Muscle layer of duodenum (tissue), 2 donors: Measurements from ENCODE around the gene GNPAT.
"Not testable (repeated sequence)": the region's sequence is repeated elsewhere in the genome, so short reads cannot be mapped to it uniquely, and the experiment has no call there.

Source experiments
- H3K27ac ChIP-seq: one replicate; pipeline ENCODE4 v1.7.0; 2013; ENCODE audit warnings: mild to moderate bottlenecking, low read length
- H3K27me3 ChIP-seq: one replicate; pipeline ENCODE4 v1.7.0; 2013; ENCODE audit warnings: low read depth, mild to moderate bottlenecking, control low read depth, low read length
- H3K36me3 ChIP-seq, 2 donors: one replicate each; pipeline ENCODE4 v1.7.0; 2013; ENCODE audit warnings: low read length in 2 of 2, control low read depth in 1 of 2, mild to moderate bottlenecking in 1 of 2; ENCODE audit not compliant: insufficient read depth in 2 of 2, control insufficient read depth in 1 of 2
- H3K4me1 ChIP-seq, 2 donors: one replicate each; pipeline ENCODE4 v1.7.0; 2013; ENCODE audit warnings: low read length in 2 of 2, mild to moderate bottlenecking in 2 of 2, control low read depth in 1 of 2, moderate library complexity in 1 of 2; ENCODE audit not compliant: insufficient read depth in 2 of 2, control insufficient read depth in 1 of 2
- H3K4me3 ChIP-seq, 2 donors: one replicate each; pipeline ENCODE4 v1.7.0; 2013; ENCODE audit warnings: low read length in 2 of 2, low read depth in 1 of 2, mild to moderate bottlenecking in 1 of 2
- H3K9me3 ChIP-seq, 2 donors: one replicate each; pipeline ENCODE4 v1.7.0; 2013; ENCODE audit warnings: low read length in 2 of 2, control low read depth in 1 of 2, mild to moderate bottlenecking in 1 of 2; ENCODE audit not compliant: control insufficient read depth in 1 of 2
- donor health status: healthy.

Gene GNPAT

DNA sequence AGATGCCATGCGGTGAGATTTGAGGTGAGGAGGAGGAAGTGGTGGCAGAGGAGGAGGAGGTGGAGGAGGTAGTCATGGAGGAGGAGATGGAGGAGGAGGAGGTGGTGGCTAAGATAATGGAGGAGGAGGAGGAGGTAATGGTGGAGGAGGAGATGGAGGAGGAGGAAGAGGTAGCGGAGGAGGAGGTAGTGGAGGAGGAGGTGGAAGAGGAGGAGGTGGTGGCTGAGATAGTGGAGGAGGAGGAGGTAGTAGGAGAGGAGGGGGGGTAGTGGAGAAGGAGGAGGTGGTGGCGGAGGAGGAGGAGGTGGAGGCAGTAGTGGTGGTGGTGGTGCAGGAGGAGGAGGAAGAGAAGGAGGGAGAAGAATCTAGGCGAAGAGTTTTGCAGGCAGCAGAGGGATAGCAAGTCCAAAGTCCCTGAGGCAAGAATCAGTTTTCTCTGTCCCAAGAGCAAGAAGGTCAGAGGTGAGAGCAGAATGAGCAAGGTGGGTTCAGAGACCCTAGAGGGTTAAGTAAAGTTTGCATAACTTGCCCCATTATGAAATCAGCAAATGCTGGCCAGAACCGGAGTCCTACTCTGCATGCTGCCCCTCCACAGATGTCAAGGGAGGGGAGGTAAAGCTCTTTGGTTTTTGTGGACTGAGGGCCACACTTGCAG, 38.9 kb upstream of the GNPAT start:
- H3K9me3 ChIP-seq, result no peaks in the 10 kb centered on the region
- H3K4me1 ChIP-seq, result no peaks in the 10 kb centered on the region
- no peak overlapping the region for H3K27ac ChIP-seq
- peaks cover 3% of the 10 kb centered on the region for H3K27me3 ChIP-seq
- H3K36me3 ChIP-seq, result no peaks in the 10 kb centered on the region
- no peak overlapping the region for H3K4me3 ChIP-seq

GRCh38 chr1:231203259-231204057, 37.6 kb upstream of the GNPAT start:
- Histone ChIP-seq H3K9me3 (no peaks in the 10 kb centered on the region), H3K27me3 (peaks cover 3% of the 10 kb centered on the region), H3K27ac (no peak overlapping the region), H3K36me3 (no peaks in the 10 kb centered on the region), H3K4me1 (no peaks in the 10 kb centered on the region), H3K4me3 (no peak overlapping the region)

DNA sequence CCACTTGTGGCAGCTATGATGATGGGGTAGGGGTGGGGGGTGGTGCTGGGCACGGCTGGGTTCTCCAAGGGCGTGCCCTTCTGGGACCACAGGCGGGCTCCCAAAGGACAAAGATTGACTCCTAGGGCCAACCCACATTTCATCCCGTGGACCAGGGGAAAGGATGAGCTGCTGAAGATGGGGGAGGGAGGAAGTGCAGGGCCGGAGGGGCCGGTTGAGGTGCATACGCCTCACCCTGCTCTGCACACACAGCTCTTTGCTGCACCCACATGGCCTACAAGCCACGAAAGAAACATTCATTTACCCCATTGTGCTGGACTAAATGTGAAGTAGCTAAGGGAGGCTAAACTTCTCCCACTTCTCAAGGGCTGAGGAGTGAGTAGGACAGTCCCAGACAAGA, 34.2 kb upstream of the GNPAT start:
- Histone ChIP-seq H3K36me3 (no peaks in the 10 kb centered on the region), H3K27ac (no peak overlapping the region), H3K4me1 (peaks cover 0 to 8% of the 10 kb centered on the region in 2 donors), H3K27me3 (peaks cover 3% of the 10 kb centered on the region), H3K4me3 (no peak overlapping the region), H3K9me3 (no peaks in the 10 kb centered on the region)

DNA sequence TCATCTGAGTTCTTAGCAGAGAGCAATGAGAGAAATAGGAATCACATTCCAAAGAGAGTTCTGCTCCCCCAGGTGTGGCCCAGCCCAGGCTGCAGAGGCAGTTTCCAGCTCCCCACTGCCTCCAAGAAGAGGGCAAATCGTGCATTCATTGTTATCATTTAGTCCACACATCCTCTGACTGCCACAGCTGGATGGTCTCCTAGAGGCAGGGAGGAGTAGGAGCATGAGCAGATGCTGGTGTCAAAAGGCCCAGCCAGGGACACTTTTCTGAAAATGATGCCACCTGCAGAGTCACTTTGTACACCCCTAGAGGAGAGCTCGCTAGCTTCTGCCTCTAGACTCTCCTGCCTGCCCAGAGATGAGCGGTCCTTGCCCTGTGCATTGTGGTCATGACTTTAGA, 33.6 kb upstream of the GNPAT start:
- H3K27me3 ChIP-seq, result peaks cover 3% of the 10 kb centered on the region
- no peak overlapping the region for H3K27ac ChIP-seq
- no peak overlapping the region for H3K4me3 ChIP-seq
- no peaks in the 10 kb centered on the region for H3K9me3 ChIP-seq
- H3K4me1 ChIP-seq, result peaks cover 0 to 8% of the 10 kb centered on the region in 2 donors
- no peaks in the 10 kb centered on the region for H3K36me3 ChIP-seq

GRCh38 chr1:231208980-231209379, 32.0 kb upstream of the GNPAT start:
- Histone ChIP-seq H3K27me3 (no peaks in the 10 kb centered on the region), H3K4me3 (no peak overlapping the region), H3K36me3 (no peaks in the 10 kb centered on the region), H3K4me1 (peaks cover 0 to 8% of the 10 kb centered on the region in 2 donors), H3K9me3 (no peaks in the 10 kb centered on the region), H3K27ac (no peak overlapping the region)

DNA sequence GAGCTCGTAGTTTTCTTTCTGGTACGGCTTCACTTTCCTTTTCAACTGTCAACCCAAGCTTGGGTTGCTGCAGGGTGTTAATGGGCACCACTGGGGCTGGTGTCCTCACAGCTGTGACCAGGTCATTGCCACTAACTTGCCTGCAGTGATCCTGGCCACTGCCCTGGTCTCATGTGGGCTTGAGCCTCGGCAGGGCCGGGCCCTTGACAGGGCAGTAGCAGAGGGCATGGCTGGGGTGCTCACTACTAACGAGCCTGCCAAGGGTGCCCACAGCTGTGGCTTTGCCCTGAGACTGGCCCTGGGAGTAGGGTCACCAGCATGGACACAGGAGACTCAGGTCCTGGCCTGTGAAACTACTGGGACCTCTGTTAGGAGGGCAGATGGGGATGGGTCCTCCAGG, 31.5 kb upstream of the GNPAT start:
- H3K27ac ChIP-seq, result no peak overlapping the region
- no peak overlapping the region for H3K4me3 ChIP-seq
- H3K9me3 ChIP-seq, result no peaks in the 10 kb centered on the region
- no peaks in the 10 kb centered on the region for H3K27me3 ChIP-seq
- H3K4me1 ChIP-seq, result peaks cover 0 to 8% of the 10 kb centered on the region in 2 donors
- no peaks in the 10 kb centered on the region for H3K36me3 ChIP-seq

GRCh38 chr1:231210126-231210525, 30.9 kb upstream of the GNPAT start:
- Histone ChIP-seq H3K4me3 (no peak overlapping the region), H3K36me3 (no peaks in the 10 kb centered on the region), H3K27ac (no peak overlapping the region)

DNA sequence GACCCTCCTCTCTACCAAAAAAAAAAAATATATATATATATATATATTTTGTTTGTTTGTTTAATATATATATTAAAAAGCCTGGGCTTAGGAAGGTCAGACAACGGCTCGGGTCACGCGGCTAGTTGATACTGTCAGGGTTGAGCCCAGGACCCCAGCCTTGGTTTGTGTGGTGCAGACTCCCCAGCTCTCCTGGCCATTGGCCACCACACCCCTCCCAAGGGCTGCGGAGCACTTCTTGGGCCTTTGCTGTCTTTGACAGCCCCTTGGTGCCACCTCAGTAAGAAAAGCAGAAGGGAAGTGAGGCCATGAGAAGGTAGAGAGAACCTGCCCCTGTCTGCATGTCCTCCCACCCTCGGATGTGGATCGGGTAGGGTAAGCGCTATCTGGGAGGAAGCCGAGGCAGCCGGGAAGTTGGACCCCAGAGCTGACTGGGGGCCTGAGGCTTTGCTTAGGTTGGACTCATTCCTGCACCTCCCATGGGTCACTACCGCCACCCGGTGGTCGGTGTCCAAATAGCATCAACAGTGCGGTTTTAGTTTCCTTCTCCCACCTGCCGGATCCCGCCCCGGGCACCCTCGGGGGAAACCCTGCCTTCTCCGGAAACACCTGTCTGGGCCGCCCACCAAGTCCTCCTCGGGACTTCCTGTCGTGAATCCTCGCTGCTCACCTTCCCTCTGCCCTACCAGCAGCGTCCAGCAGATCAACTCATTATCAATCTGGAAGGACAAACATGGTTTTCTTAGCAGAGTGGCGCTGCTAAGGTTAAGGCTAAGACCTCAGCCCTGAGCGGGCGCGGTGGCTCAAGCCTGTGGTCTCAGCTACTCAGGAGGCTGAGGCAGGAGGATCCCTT, 29.8 kb upstream of the GNPAT start:
- Histone ChIP-seq H3K27me3 (no peaks in the 10 kb centered on the region), H3K9me3 (no peaks in the 10 kb centered on the region), H3K27ac (no peak overlapping the region), H3K4me3 (peak overlapping the region; percentile 67 to 68), H3K4me1 (peaks cover 0 to 8% of the 10 kb centered on the region in 2 donors), H3K36me3 (no peaks in the 10 kb centered on the region)

More at GRCh38 chr1:231210126-231210525, 30.9 kb upstream of the GNPAT start:
- Histone ChIP-seq H3K9me3 (no peaks in the 10 kb centered on the region), H3K4me1 (peaks cover 0 to 8% of the 10 kb centered on the region in 2 donors), H3K27me3 (no peaks in the 10 kb centered on the region)

GRCh38 chr1:231212301-231212700, 28.7 kb upstream of the GNPAT start:
- not testable (repeated sequence) for H3K4me3 ChIP-seq, H3K9me3 ChIP-seq, H3K27me3 ChIP-seq, H3K36me3 ChIP-seq, H3K27ac ChIP-seq, H3K4me1 ChIP-seq

- H3K4me1 ChIP-seq, result peaks cover 0 to 8% of the 10 kb centered on the region in 2 donors
- H3K36me3 ChIP-seq, result no peaks in the 10 kb centered on the region
- H3K9me3 ChIP-seq, result no peaks in the 10 kb centered on the region
- no peaks in the 10 kb centered on the region for H3K27me3 ChIP-seq
- H3K4me3 ChIP-seq, result no peak overlapping the region
- H3K27ac ChIP-seq, result no peak overlapping the region
Observed at GRCh38 chr1:231213831-231214573, 27.0 kb upstream of the GNPAT start.
